ENCODE measurements around the gene ELOVL6. TPM values are rescaled to one million over a fixed set of nuclear protein-coding genes. Genes with fewer than 3 reads are reported as not detected.
A peak's percentile ranks its signal among the peaks of the same experiment; 100 is the strongest.

ELOVL6 gene
- total RNA-seq, 1 donor from 2014 or later: 25.5 TPM

DNA sequence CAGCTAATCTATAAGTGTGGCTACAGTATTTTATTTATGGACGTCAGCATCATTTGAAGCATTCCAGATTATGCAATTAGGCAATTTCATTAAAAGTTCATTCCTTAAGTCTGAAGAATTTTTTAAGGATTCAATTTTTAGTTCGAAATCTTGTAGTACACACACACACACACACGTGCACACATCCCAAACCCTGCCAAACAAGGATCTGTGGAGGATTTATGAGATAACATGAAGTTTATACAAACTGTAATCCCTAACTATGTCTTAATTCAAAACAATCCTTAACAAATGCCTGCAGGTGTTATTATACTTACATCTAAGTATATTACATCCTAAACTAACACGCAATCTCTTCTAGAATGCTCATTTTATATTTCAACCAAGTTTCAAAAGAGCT lies 105.8 kb downstream of the ELOVL6 start:
- H3K4me3 Mint-ChIP-seq (ENCODE audit: unreplicated experiment): no peak overlapping the region
- peaks cover 27% of the 10 kb centered on the region for H3K4me1 ChIP-seq (ENCODE audit: insufficient read depth, low read length)
- FAIRE-seq (no peak), DNase-seq (ENCODE audit: low read depth) (no peak)
- H3K27me3 ChIP-seq (ENCODE audit: insufficient read depth, low read length): no peaks in the 10 kb centered on the region
- no peak overlapping the region for H3K4me2 ChIP-seq (ENCODE audit: low read length)
- no peak overlapping the region for H3K27ac Mint-ChIP-seq (ENCODE audit: unreplicated experiment)
- no peaks in the 10 kb centered on the region for H3K9me3 Mint-ChIP-seq (ENCODE audit: unreplicated experiment)
- TF ChIP-seq EZH2 (IDR thresholded peaks at IDR 0.05; ENCODE audit: insufficient read depth, low read length): no peak
- TF ChIP-seq, protein P1, sequence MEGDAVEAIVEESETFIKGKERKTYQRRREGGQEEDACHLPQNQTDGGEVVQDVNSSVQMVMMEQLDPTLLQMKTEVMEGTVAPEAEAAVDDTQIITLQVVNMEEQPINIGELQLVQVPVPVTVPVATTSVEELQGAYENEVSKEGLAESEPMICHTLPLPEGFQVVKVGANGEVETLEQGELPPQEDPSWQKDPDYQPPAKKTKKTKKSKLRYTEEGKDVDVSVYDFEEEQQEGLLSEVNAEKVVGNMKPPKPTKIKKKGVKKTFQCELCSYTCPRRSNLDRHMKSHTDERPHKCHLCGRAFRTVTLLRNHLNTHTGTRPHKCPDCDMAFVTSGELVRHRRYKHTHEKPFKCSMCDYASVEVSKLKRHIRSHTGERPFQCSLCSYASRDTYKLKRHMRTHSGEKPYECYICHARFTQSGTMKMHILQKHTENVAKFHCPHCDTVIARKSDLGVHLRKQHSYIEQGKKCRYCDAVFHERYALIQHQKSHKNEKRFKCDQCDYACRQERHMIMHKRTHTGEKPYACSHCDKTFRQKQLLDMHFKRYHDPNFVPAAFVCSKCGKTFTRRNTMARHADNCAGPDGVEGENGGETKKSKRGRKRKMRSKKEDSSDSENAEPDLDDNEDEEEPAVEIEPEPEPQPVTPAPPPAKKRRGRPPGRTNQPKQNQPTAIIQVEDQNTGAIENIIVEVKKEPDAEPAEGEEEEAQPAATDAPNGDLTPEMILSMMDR (IDR thresholded peaks at IDR 0.05; ENCODE audit: insufficient read depth, low read depth, low read length): no peak
- no peak overlapping the region for H3K27ac ChIP-seq (ENCODE audit: low read depth, low read length)
- no peaks in the 10 kb centered on the region for H3K79me2 ChIP-seq (ENCODE audit: insufficient read depth, low read length)
- H2AFZ ChIP-seq (ENCODE audit: low read depth, low read length): no peak overlapping the region
- H3K4me1 Mint-ChIP-seq (ENCODE audit: low read depth, unreplicated experiment): peaks cover 44% of the 10 kb centered on the region
- H3K9ac ChIP-seq (ENCODE audit: low read length): no peak overlapping the region
- H3K36me3 Mint-ChIP-seq (ENCODE audit: low read depth, unreplicated experiment): no peaks in the 10 kb centered on the region
- no peaks in the 10 kb centered on the region for H3K27me3 Mint-ChIP-seq (ENCODE audit: low read depth, unreplicated experiment)
- H3K9me3 ChIP-seq (ENCODE audit: insufficient read depth, low read depth, low read length): no peaks in the 10 kb centered on the region
- no peaks in the 10 kb centered on the region for H4K20me1 ChIP-seq (ENCODE audit: insufficient read depth, low read length)
- H3K36me3 ChIP-seq (ENCODE audit: insufficient read depth, low read length): no peaks in the 10 kb centered on the region
- H3K4me3 ChIP-seq (ENCODE audit: insufficient read depth, low read depth, low read length): no peak overlapping the region

- H3K27ac Mint-ChIP-seq (ENCODE audit: unreplicated experiment): peak overlapping the region; percentile 8
- no peaks in the 10 kb centered on the region for H4K20me1 ChIP-seq (ENCODE audit: insufficient read depth, low read length)
- H3K4me1 Mint-ChIP-seq (ENCODE audit: low read depth, unreplicated experiment): peaks cover 50% of the 10 kb centered on the region
- H3K79me2 ChIP-seq (ENCODE audit: insufficient read depth, low read length): no peaks in the 10 kb centered on the region
- H3K4me2 ChIP-seq (ENCODE audit: low read length): peak overlapping the region; percentile 78
- no peaks in the 10 kb centered on the region for H3K36me3 ChIP-seq (ENCODE audit: insufficient read depth, low read length)
- H3K27me3 Mint-ChIP-seq (ENCODE audit: low read depth, unreplicated experiment): no peaks in the 10 kb centered on the region
- DNase-seq (ENCODE audit: low read depth) (peak; percentile 80), FAIRE-seq (peak; percentile 87)
- H3K4me1 ChIP-seq (ENCODE audit: insufficient read depth, low read length): peaks cover 32% of the 10 kb centered on the region
- H3K27ac ChIP-seq (ENCODE audit: low read depth, low read length): peak overlapping the region; percentile 81
- H3K27me3 ChIP-seq (ENCODE audit: insufficient read depth, low read length): no peaks in the 10 kb centered on the region
- no peaks in the 10 kb centered on the region for H3K36me3 Mint-ChIP-seq (ENCODE audit: low read depth, unreplicated experiment)
- H3K9ac ChIP-seq (ENCODE audit: low read length): peak overlapping the region; percentile 71
- H3K4me3 Mint-ChIP-seq (ENCODE audit: unreplicated experiment): no peak overlapping the region
- TF ChIP-seq EZH2 (IDR thresholded peaks at IDR 0.05; ENCODE audit: insufficient read depth, low read length): no peak
- TF ChIP-seq, protein P1 (IDR thresholded peaks at IDR 0.05; ENCODE audit: insufficient read depth, low read depth, low read length): no peak
- H2AFZ ChIP-seq (ENCODE audit: low read depth, low read length): no peak overlapping the region
- peak overlapping the region; percentile 45 for H3K4me3 ChIP-seq (ENCODE audit: insufficient read depth, low read depth, low read length)
- no peaks in the 10 kb centered on the region for H3K9me3 Mint-ChIP-seq (ENCODE audit: unreplicated experiment)
- H3K9me3 ChIP-seq (ENCODE audit: insufficient read depth, low read depth, low read length): no peaks in the 10 kb centered on the region
These were observed 106.8 kb downstream of the ELOVL6 start for GRCh38 chr4:110091434-110092140.

- DNase-seq (ENCODE audit: low read depth): peak; percentile 71
- peaks cover 52% of the 10 kb centered on the region for H3K4me1 Mint-ChIP-seq (ENCODE audit: low read depth, unreplicated experiment)
- H3K27ac ChIP-seq (ENCODE audit: low read depth, low read length): no peak overlapping the region
- peaks cover 44% of the 10 kb centered on the region for H3K4me1 ChIP-seq (ENCODE audit: insufficient read depth, low read length)
- H3K36me3 ChIP-seq (ENCODE audit: insufficient read depth, low read length): no peaks in the 10 kb centered on the region
- TF ChIP-seq, protein P1 (IDR thresholded peaks at IDR 0.05; ENCODE audit: insufficient read depth, low read depth, low read length): no peak
- no peak for TF ChIP-seq EZH2 (IDR thresholded peaks at IDR 0.05; ENCODE audit: insufficient read depth, low read length)
- no peak overlapping the region for H2AFZ ChIP-seq (ENCODE audit: low read depth, low read length)
- no peak overlapping the region for H3K4me3 Mint-ChIP-seq (ENCODE audit: unreplicated experiment)
- no peaks in the 10 kb centered on the region for H3K9me3 ChIP-seq (ENCODE audit: insufficient read depth, low read depth, low read length)
- H3K9me3 Mint-ChIP-seq (ENCODE audit: unreplicated experiment): no peaks in the 10 kb centered on the region
- peaks cover 5% of the 10 kb centered on the region for H3K79me2 ChIP-seq (ENCODE audit: insufficient read depth, low read length)
- peak overlapping the region; percentile 8 for H3K4me2 ChIP-seq (ENCODE audit: low read length)
- H3K27me3 ChIP-seq (ENCODE audit: insufficient read depth, low read length): no peaks in the 10 kb centered on the region
- H3K36me3 Mint-ChIP-seq (ENCODE audit: low read depth, unreplicated experiment): no peaks in the 10 kb centered on the region
- no peak for FAIRE-seq
- H3K27ac Mint-ChIP-seq (ENCODE audit: unreplicated experiment): peak overlapping the region; percentile 94
- H3K4me3 ChIP-seq (ENCODE audit: insufficient read depth, low read depth, low read length): no peak overlapping the region
- H3K9ac ChIP-seq (ENCODE audit: low read length): no peak overlapping the region
- no peaks in the 10 kb centered on the region for H3K27me3 Mint-ChIP-seq (ENCODE audit: low read depth, unreplicated experiment)
- H4K20me1 ChIP-seq (ENCODE audit: insufficient read depth, low read length): no peaks in the 10 kb centered on the region
These were observed 109.7 kb downstream of the ELOVL6 start for GRCh38 chr4:110088670-110089069.
